DND-41 (cell line): ENCODE measurements around the gene NOL4.

Experiments used
- ATAC-seq: fragments of 200-7000 bp; cut with Tn5 transposase; 3 replicates; pipeline ENCODE4 v1.9.1; 2021; ENCODE audit warnings: low read depth; ENCODE audit not compliant: insufficient read depth
- DNase-seq: peaks from one replicate; pipeline ENCODE4 v3.0.0-alpha.2; 2020
- H2AFZ ChIP-seq: 2 replicates; pipeline ENCODE4 v1.6.0; 2012; ENCODE audit warnings: low read depth, low read length
- H3K27ac ChIP-seq: 2 replicates; pipeline ENCODE4 v1.5.1; 2012; ENCODE audit warnings: low read length, inconsistent platforms
- H3K27me3 ChIP-seq: fragments of 200-600 bp; sonication (generic); 2 replicates; pipeline ENCODE4 v1.6.0; 2012; ENCODE audit warnings: low read length, mild to moderate bottlenecking, inconsistent platforms; ENCODE audit not compliant: insufficient read depth, poor library complexity
- H3K36me3 ChIP-seq: 2 replicates; pipeline ENCODE4 v1.5.1; 2012; ENCODE audit warnings: low read length, inconsistent platforms; ENCODE audit not compliant: insufficient read depth
- H3K4me1 ChIP-seq: 2 replicates; pipeline ENCODE4 v1.5.1; 2012; ENCODE audit warnings: mild to moderate bottlenecking, low read length; ENCODE audit not compliant: insufficient read depth
- H3K4me2 ChIP-seq: 2 replicates; pipeline ENCODE4 v1.6.0; 2012; ENCODE audit warnings: mild to moderate bottlenecking, moderate library complexity, low read length, inconsistent platforms; ENCODE audit not compliant: insufficient read depth
- H3K4me3 ChIP-seq, 2 experiments: fragments of 200-600 bp in 1 of 2; shearing (Covaris generic) in 1 of 2; 2 replicates each; pipeline ENCODE4 v1.5.1; 2012 to 2016; ENCODE audit warnings: inconsistent platforms in 2 of 2, low read length in 2 of 2, mild to moderate bottlenecking in 2 of 2, low read depth in 1 of 2, moderate library complexity in 1 of 2
- H3K79me2 ChIP-seq: 2 replicates; pipeline ENCODE4 v1.6.0; 2012; ENCODE audit warnings: low read length, inconsistent platforms; ENCODE audit not compliant: insufficient read depth
- H3K9ac ChIP-seq: 2 replicates; pipeline ENCODE4 v1.6.0; 2012; ENCODE audit warnings: low read depth, mild to moderate bottlenecking, inconsistent platforms, low read length, moderate library complexity
- H3K9me3 ChIP-seq: 2 replicates; pipeline ENCODE4 v1.5.1; 2012; ENCODE audit warnings: low read length, moderate library complexity, mild to moderate bottlenecking, inconsistent platforms; ENCODE audit not compliant: insufficient read depth, severe bottlenecking
- H4K20me1 ChIP-seq: 2 replicates; pipeline ENCODE4 v1.6.0; 2012; ENCODE audit warnings: low read length; ENCODE audit not compliant: insufficient read depth
- EZH2 ChIP-seq: IDR thresholded peaks from 3 replicates; pipeline ENCODE4 v1.6.1; 2012; ENCODE audit warnings: borderline replicate concordance, low read depth, mild to moderate bottlenecking, moderate library complexity, low read length, inconsistent platforms; ENCODE audit not compliant: severe bottlenecking
- TF ChIP-seq, protein P1 (sequence below): IDR thresholded peaks from 2 replicates; pipeline ENCODE4 v1.5.1; 2012; ENCODE audit warnings: borderline replicate concordance, low read length, moderate library complexity, mild to moderate bottlenecking; ENCODE audit not compliant: poor library complexity, severe bottlenecking; ENCODE audit errors: extremely low read depth

The NOL4 gene

GRCh38 chr18:34196256-34196655 is 28.5 kb downstream of the NOL4 start:
- ATAC-seq (no peak), DNase-seq (no peak)
- H3K9me3 ChIP-seq = no peaks in the 10 kb centered on the region
- no peak overlapping the region for H3K9ac ChIP-seq
- H3K4me1 ChIP-seq = no peaks in the 10 kb centered on the region
- H3K79me2 ChIP-seq = no peaks in the 10 kb centered on the region
- no peak overlapping the region for H3K4me2 ChIP-seq
- no peaks in the 10 kb centered on the region for H3K36me3 ChIP-seq
- no peak overlapping the region for H3K27ac ChIP-seq
- no peaks in the 10 kb centered on the region for H3K27me3 ChIP-seq
- H2AFZ ChIP-seq = no peak overlapping the region
- TF ChIP-seq, protein P1, sequence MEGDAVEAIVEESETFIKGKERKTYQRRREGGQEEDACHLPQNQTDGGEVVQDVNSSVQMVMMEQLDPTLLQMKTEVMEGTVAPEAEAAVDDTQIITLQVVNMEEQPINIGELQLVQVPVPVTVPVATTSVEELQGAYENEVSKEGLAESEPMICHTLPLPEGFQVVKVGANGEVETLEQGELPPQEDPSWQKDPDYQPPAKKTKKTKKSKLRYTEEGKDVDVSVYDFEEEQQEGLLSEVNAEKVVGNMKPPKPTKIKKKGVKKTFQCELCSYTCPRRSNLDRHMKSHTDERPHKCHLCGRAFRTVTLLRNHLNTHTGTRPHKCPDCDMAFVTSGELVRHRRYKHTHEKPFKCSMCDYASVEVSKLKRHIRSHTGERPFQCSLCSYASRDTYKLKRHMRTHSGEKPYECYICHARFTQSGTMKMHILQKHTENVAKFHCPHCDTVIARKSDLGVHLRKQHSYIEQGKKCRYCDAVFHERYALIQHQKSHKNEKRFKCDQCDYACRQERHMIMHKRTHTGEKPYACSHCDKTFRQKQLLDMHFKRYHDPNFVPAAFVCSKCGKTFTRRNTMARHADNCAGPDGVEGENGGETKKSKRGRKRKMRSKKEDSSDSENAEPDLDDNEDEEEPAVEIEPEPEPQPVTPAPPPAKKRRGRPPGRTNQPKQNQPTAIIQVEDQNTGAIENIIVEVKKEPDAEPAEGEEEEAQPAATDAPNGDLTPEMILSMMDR = no peak
- TF ChIP-seq EZH2 = no peak
- no peaks in the 10 kb centered on the region for H4K20me1 ChIP-seq
- no peak overlapping the region for H3K4me3 ChIP-seq

DNA sequence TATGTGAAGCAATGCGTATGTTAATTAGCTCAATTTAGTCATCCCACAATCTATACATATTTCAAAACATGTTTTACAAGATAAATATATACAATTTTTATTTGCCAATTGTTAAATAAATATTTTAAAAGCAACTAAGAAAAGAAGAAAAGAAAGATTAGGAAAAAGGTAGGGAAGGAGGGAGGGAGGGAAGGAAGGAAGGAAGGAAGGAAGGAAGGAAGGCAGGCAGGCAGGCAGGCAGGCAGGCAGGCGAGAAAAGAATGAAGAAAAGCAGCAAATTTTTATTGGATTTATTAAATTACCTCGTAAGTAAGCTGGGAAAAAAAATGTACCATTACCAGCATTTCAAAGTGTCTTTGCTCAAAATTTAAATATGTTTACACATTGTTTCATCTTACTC is 30.5 kb downstream of the NOL4 start:
- no peak overlapping the region for H3K4me2 ChIP-seq
- H3K79me2 ChIP-seq = no peaks in the 10 kb centered on the region
- no peaks in the 10 kb centered on the region for H3K27me3 ChIP-seq
- no peaks in the 10 kb centered on the region for H3K36me3 ChIP-seq
- H3K27ac ChIP-seq = no peak overlapping the region
- H2AFZ ChIP-seq = no peak overlapping the region
- H3K9me3 ChIP-seq = no peaks in the 10 kb centered on the region
- H3K9ac ChIP-seq = no peak overlapping the region
- no peak for ATAC-seq
- no peaks in the 10 kb centered on the region for H4K20me1 ChIP-seq
- no peak for DNase-seq
- TF ChIP-seq, protein P1 = no peak
- no peak overlapping the region for H3K4me3 ChIP-seq
- H3K4me1 ChIP-seq = no peaks in the 10 kb centered on the region

DNA sequence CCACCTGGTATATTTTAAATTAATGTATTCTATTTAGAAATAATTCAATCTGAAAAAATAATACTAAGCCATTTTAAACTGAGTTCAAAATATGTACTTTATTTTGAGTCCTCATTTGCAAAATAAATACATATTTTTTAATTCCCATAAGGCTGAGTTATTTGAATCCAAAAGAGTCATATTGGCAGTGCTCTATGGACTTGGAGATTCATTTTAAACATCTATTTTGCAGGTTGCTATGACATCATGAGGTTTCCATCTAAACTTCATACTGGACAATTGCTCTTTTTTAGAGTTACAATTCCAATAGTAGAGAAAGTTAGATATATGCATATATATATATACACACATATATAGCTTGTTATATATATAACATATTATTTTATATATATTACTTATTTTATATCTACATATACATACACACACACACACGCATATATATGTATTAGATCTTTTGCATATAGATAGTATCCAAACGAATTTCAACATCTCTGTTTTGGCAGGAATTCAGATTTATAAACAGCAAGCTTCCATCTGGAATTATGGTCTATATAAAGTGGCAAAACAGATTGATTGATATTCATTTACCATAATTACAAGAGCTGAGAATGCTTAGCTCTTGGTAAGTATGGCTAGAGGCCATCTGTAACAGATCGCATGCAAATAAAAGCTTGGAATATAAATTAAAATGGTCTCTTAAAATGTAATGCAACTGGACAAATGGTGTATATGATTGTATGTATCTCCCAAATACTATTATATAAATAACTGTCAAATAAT is 34.9 kb downstream of the NOL4 start:
- no peak for TF ChIP-seq EZH2
- TF ChIP-seq, protein P1 = no peak
- Histone ChIP-seq H3K9ac (no peak overlapping the region), H2AFZ (no peak overlapping the region), H3K4me3 (no peak overlapping the region), H3K79me2 (no peaks in the 10 kb centered on the region), H3K4me1 (no peaks in the 10 kb centered on the region), H4K20me1 (no peaks in the 10 kb centered on the region), H3K27me3 (no peaks in the 10 kb centered on the region), H3K36me3 (no peaks in the 10 kb centered on the region), H3K4me2 (no peak overlapping the region), H3K27ac (no peak overlapping the region), H3K9me3 (no peaks in the 10 kb centered on the region)
- ATAC-seq = no peak
- no peak for DNase-seq
